Measurements from ENCODE around the gene RNF128.
"Not testable (repeated sequence)": the region's sequence is repeated elsewhere in the genome, so short reads cannot be mapped to it uniquely, and the experiment has no call there.

RNF128 gene

GRCh38 chrX:106728337-106728736 is 1.8 kb downstream of the RNF128 start:
- no peak overlapping the region for H3K27ac Mint-ChIP-seq
- ATAC-seq (no peak), DNase-seq (ENCODE audit: low spot score in 2 of 2) (no peak)
- no peaks in the 10 kb centered on the region for H3K4me1 Mint-ChIP-seq
- H3K36me3 Mint-ChIP-seq: no peaks in the 10 kb centered on the region
- no peak overlapping the region for H3K4me3 Mint-ChIP-seq
- no peaks in the 10 kb centered on the region for H3K9me3 Mint-ChIP-seq

- no peak for DNase-seq (ENCODE audit: low spot score in 2 of 2)
- H3K27ac Mint-ChIP-seq: no peak overlapping the region
These were observed 3.9 kb downstream of the RNF128 start for GRCh38 chrX:106730401-106730800.

GRCh38 chrX:106731590-106731989 is 5.1 kb downstream of the RNF128 start:
- no peaks in the 10 kb centered on the region for H3K4me1 Mint-ChIP-seq
- ATAC-seq (no peak), DNase-seq (ENCODE audit: low spot score in 2 of 2) (no peak)
- H3K27ac Mint-ChIP-seq: no peak overlapping the region
- no peaks in the 10 kb centered on the region for H3K36me3 Mint-ChIP-seq
- H3K9me3 Mint-ChIP-seq: no peaks in the 10 kb centered on the region
- H3K4me3 Mint-ChIP-seq: no peak overlapping the region

More at GRCh38 chrX:106730401-106730800, 3.9 kb downstream of the RNF128 start:
- no peaks in the 10 kb centered on the region for H3K36me3 Mint-ChIP-seq
- H3K4me3 Mint-ChIP-seq: no peak overlapping the region
- H3K9me3 Mint-ChIP-seq: no peaks in the 10 kb centered on the region
- no peak for ATAC-seq
- no peaks in the 10 kb centered on the region for H3K4me1 Mint-ChIP-seq

- Mint-ChIP-seq H3K36me3 (peaks cover 6% of the 10 kb centered on the region), H3K4me3 (no peak overlapping the region), H3K9me3 (no peaks in the 10 kb centered on the region), H3K27ac (no peak overlapping the region), H3K4me1 (no peaks in the 10 kb centered on the region)
- DNase-seq (ENCODE audit: low spot score in 2 of 2): no peak
- no peak for ATAC-seq
These were observed 8.3 kb downstream of the RNF128 start for GRCh38 chrX:106734827-106735226.

- no peaks in the 10 kb centered on the region for H3K9me3 Mint-ChIP-seq
- DNase-seq (ENCODE audit: low spot score in 2 of 2) (no peak), ATAC-seq (no peak)
- no peak overlapping the region for H3K4me3 Mint-ChIP-seq
- no peaks in the 10 kb centered on the region for H3K4me1 Mint-ChIP-seq
- H3K27ac Mint-ChIP-seq: no peak overlapping the region
- H3K36me3 Mint-ChIP-seq: peaks cover 6% of the 10 kb centered on the region
These were observed 13.8 kb downstream of the RNF128 start for GRCh38 chrX:106740193-106740780.

- Mint-ChIP-seq H3K36me3 (peaks cover 6% of the 10 kb centered on the region), H3K9me3 (no peaks in the 10 kb centered on the region), H3K4me1 (no peaks in the 10 kb centered on the region), H3K4me3 (no peak overlapping the region), H3K27ac (no peak overlapping the region)
- DNase-seq (ENCODE audit: low spot score in 2 of 2) (no peak), ATAC-seq (no peak)
These were observed 15.7 kb downstream of the RNF128 start for GRCh38 chrX:106742193-106742592.

- Mint-ChIP-seq H3K4me1 (no peaks in the 10 kb centered on the region), H3K9me3 (no peaks in the 10 kb centered on the region), H3K27ac (no peak overlapping the region), H3K36me3 (peaks cover 6% of the 10 kb centered on the region), H3K4me3 (no peak overlapping the region)
- no peak for ATAC-seq
- no peak for DNase-seq (ENCODE audit: low spot score in 2 of 2)
These were observed 16.3 kb downstream of the RNF128 start for GRCh38 chrX:106742805-106743204.

- Mint-ChIP-seq H3K4me3 (no peak overlapping the region), H3K36me3 (no peaks in the 10 kb centered on the region), H3K4me1 (no peaks in the 10 kb centered on the region), H3K27ac (no peak overlapping the region), H3K9me3 (peaks cover 5% of the 10 kb centered on the region)
- ATAC-seq (no peak), DNase-seq (ENCODE audit: low spot score in 2 of 2) (no peak)
These were observed 21.9 kb downstream of the RNF128 start for GRCh38 chrX:106748377-106748776.

GRCh38 chrX:106751407-106751806 is 24.9 kb downstream of the RNF128 start:
- ATAC-seq (no peak), DNase-seq (ENCODE audit: low spot score in 2 of 2) (no peak)
- H3K36me3 Mint-ChIP-seq: no peaks in the 10 kb centered on the region
- H3K4me1 Mint-ChIP-seq: no peaks in the 10 kb centered on the region
- H3K27ac Mint-ChIP-seq: no peak overlapping the region
- peaks cover 5% of the 10 kb centered on the region for H3K9me3 Mint-ChIP-seq
- H3K4me3 Mint-ChIP-seq: no peak overlapping the region

GRCh38 chrX:106752101-106752678 is 25.7 kb downstream of the RNF128 start:
- H3K9me3 Mint-ChIP-seq: peaks cover 5% of the 10 kb centered on the region
- no peaks in the 10 kb centered on the region for H3K4me1 Mint-ChIP-seq
- no peaks in the 10 kb centered on the region for H3K36me3 Mint-ChIP-seq
- no peak overlapping the region for H3K4me3 Mint-ChIP-seq
- no peak for ATAC-seq
- no peak overlapping the region for H3K27ac Mint-ChIP-seq
- no peak for DNase-seq (ENCODE audit: low spot score in 2 of 2)

- H3K9me3 Mint-ChIP-seq; H3K27ac Mint-ChIP-seq; H3K4me1 Mint-ChIP-seq; ATAC-seq; H3K36me3 Mint-ChIP-seq; H3K4me3 Mint-ChIP-seq; DNase-seq (ENCODE audit: low spot score in 2 of 2): not testable (repeated sequence)
These were observed 42.8 kb downstream of the RNF128 start for GRCh38 chrX:106769288-106769687.

GRCh38 chrX:106774981-106775380 is 48.5 kb downstream of the RNF128 start:
- DNase-seq (ENCODE audit: low spot score in 2 of 2) (no peak), ATAC-seq (no peak)
- Mint-ChIP-seq H3K27ac (no peak overlapping the region), H3K4me3 (no peak overlapping the region), H3K4me1 (no peaks in the 10 kb centered on the region), H3K9me3 (no peaks in the 10 kb centered on the region), H3K36me3 (no peaks in the 10 kb centered on the region)

GRCh38 chrX:106780264-106780663 is 53.8 kb downstream of the RNF128 start:
- ATAC-seq (no peak), DNase-seq (ENCODE audit: low spot score in 2 of 2) (no peak)
- Mint-ChIP-seq H3K9me3 (no peaks in the 10 kb centered on the region), H3K36me3 (no peaks in the 10 kb centered on the region), H3K27ac (no peak overlapping the region), H3K4me1 (no peaks in the 10 kb centered on the region), H3K4me3 (no peak overlapping the region)

GRCh38 chrX:106780664-106781377 is 54.3 kb downstream of the RNF128 start:
- no peak overlapping the region for H3K4me3 Mint-ChIP-seq
- H3K36me3 Mint-ChIP-seq: no peaks in the 10 kb centered on the region
- no peaks in the 10 kb centered on the region for H3K9me3 Mint-ChIP-seq
- DNase-seq (ENCODE audit: low spot score in 2 of 2) (no peak), ATAC-seq (no peak)
- H3K4me1 Mint-ChIP-seq: no peaks in the 10 kb centered on the region
- no peak overlapping the region for H3K27ac Mint-ChIP-seq

GRCh38 chrX:106783716-106784115 is 57.2 kb downstream of the RNF128 start:
- DNase-seq (ENCODE audit: low spot score in 2 of 2) (no peak), ATAC-seq (no peak)
- H3K36me3 Mint-ChIP-seq: no peaks in the 10 kb centered on the region
- H3K9me3 Mint-ChIP-seq: no peaks in the 10 kb centered on the region
- H3K4me1 Mint-ChIP-seq: no peaks in the 10 kb centered on the region
- no peak overlapping the region for H3K27ac Mint-ChIP-seq
- H3K4me3 Mint-ChIP-seq: no peak overlapping the region

GRCh38 chrX:106791495-106791894 is 65.0 kb downstream of the RNF128 start:
- H3K9me3 Mint-ChIP-seq: no peaks in the 10 kb centered on the region
- no peak overlapping the region for H3K4me3 Mint-ChIP-seq
- no peaks in the 10 kb centered on the region for H3K36me3 Mint-ChIP-seq
- ATAC-seq (no peak), DNase-seq (ENCODE audit: low spot score in 2 of 2) (no peak)
- H3K4me1 Mint-ChIP-seq: no peaks in the 10 kb centered on the region
- no peak overlapping the region for H3K27ac Mint-ChIP-seq

Data from stimulated activated effector memory CD8-positive, alpha-beta T cell treated with anti-CD3 and anti-CD28 coated beads, Interleukin-12 subunit alpha, Interleukin-12 subunit beta, amount 100 ng/mL, for 72 hours (primary cell).